ENCODE results near the gene PDGFC. TPM values are rescaled to one million over a fixed set of nuclear protein-coding genes. Genes with fewer than 3 reads are reported as not detected.

PDGFC gene
- total RNA-seq, 1 donor: 145 TPM

GRCh38 chr4:156909010-156909409, 62.6 kb downstream of the PDGFC start:
- H3K4me2 ChIP-seq (ENCODE audit: insufficient read depth, low read length): no peak overlapping the region
- peaks cover 26% of the 10 kb centered on the region for H4K20me1 ChIP-seq (ENCODE audit: insufficient read depth, low read length)
- H3K36me3 ChIP-seq (ENCODE audit: insufficient read depth, low read length): no peaks in the 10 kb centered on the region
- no peaks in the 10 kb centered on the region for H3K27me3 ChIP-seq (ENCODE audit: insufficient read depth, low read length)
- H3K4me1 ChIP-seq (ENCODE audit: insufficient read depth, low read length): peaks cover 13% of the 10 kb centered on the region
- no peak overlapping the region for H3K27ac ChIP-seq (ENCODE audit: low read depth, low read length)
- H3K9me3 ChIP-seq (ENCODE audit: low read depth, low read length): no peaks in the 10 kb centered on the region
- no peak overlapping the region for H2AFZ ChIP-seq (ENCODE audit: low read length)
- H3K4me3 ChIP-seq (ENCODE audit: insufficient read depth, low read length): no peak overlapping the region
- TF ChIP-seq, protein P1, sequence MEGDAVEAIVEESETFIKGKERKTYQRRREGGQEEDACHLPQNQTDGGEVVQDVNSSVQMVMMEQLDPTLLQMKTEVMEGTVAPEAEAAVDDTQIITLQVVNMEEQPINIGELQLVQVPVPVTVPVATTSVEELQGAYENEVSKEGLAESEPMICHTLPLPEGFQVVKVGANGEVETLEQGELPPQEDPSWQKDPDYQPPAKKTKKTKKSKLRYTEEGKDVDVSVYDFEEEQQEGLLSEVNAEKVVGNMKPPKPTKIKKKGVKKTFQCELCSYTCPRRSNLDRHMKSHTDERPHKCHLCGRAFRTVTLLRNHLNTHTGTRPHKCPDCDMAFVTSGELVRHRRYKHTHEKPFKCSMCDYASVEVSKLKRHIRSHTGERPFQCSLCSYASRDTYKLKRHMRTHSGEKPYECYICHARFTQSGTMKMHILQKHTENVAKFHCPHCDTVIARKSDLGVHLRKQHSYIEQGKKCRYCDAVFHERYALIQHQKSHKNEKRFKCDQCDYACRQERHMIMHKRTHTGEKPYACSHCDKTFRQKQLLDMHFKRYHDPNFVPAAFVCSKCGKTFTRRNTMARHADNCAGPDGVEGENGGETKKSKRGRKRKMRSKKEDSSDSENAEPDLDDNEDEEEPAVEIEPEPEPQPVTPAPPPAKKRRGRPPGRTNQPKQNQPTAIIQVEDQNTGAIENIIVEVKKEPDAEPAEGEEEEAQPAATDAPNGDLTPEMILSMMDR (IDR thresholded peaks at IDR 0.05; ENCODE audit: extremely low read depth, low read depth, low read length): no peak
- no peak for DNase-seq (ENCODE audit: insufficient read length, low spot score, missing footprints)
- peaks cover 97% of the 10 kb centered on the region for H3K79me2 ChIP-seq (ENCODE audit: insufficient read depth, low read length)

GRCh38 chr4:156906325-156906724, 65.3 kb downstream of the PDGFC start:
- H3K79me2 ChIP-seq (ENCODE audit: insufficient read depth, low read length): peaks cover 98% of the 10 kb centered on the region
- peak; percentile 45 for DNase-seq (ENCODE audit: insufficient read length, low spot score, missing footprints)
- TF ChIP-seq, protein P1 (IDR thresholded peaks at IDR 0.05; ENCODE audit: extremely low read depth, low read depth, low read length): no peak
- H3K36me3 ChIP-seq (ENCODE audit: insufficient read depth, low read length): no peaks in the 10 kb centered on the region
- no peaks in the 10 kb centered on the region for H3K27me3 ChIP-seq (ENCODE audit: insufficient read depth, low read length)
- H2AFZ ChIP-seq (ENCODE audit: low read length): no peak overlapping the region
- no peak overlapping the region for H3K4me3 ChIP-seq (ENCODE audit: insufficient read depth, low read length)
- no peaks in the 10 kb centered on the region for H3K9me3 ChIP-seq (ENCODE audit: low read depth, low read length)
- H3K4me1 ChIP-seq (ENCODE audit: insufficient read depth, low read length): peaks cover 25% of the 10 kb centered on the region
- H4K20me1 ChIP-seq (ENCODE audit: insufficient read depth, low read length): peaks cover 23% of the 10 kb centered on the region
- no peak overlapping the region for H3K27ac ChIP-seq (ENCODE audit: low read depth, low read length)
- H3K4me2 ChIP-seq (ENCODE audit: insufficient read depth, low read length): no peak overlapping the region

DNA sequence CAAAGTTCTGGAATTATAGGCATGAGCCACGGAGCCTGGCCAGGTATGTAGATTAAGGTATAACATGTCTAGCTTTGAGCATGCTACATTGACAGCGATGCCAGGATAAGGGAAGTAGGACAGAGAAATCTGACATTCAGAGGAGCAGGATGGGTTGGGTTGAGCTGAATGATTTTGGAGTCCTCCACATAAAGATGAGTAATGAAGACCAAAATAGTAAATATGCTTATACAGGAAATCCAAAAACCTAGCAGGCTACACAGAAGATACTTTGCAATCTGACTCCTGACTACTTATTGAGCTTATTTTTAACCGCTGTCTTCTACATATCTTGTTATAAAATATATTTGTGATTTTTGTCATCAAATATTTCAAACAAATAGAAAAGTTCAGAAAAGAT, 69.7 kb downstream of the PDGFC start:
- peak overlapping the region; percentile 48 for H3K4me2 ChIP-seq (ENCODE audit: insufficient read depth, low read length)
- H2AFZ ChIP-seq (ENCODE audit: low read length): no peak overlapping the region
- no peaks in the 10 kb centered on the region for H3K9me3 ChIP-seq (ENCODE audit: low read depth, low read length)
- TF ChIP-seq, protein P1 (IDR thresholded peaks at IDR 0.05; ENCODE audit: extremely low read depth, low read depth, low read length): no peak
- H3K4me1 ChIP-seq (ENCODE audit: insufficient read depth, low read length): peaks cover 17% of the 10 kb centered on the region
- no peak overlapping the region for H3K4me3 ChIP-seq (ENCODE audit: insufficient read depth, low read length)
- H3K79me2 ChIP-seq (ENCODE audit: insufficient read depth, low read length): peaks cover 99% of the 10 kb centered on the region
- peak; percentile 26 for DNase-seq (ENCODE audit: insufficient read length, low spot score, missing footprints)
- H3K27me3 ChIP-seq (ENCODE audit: insufficient read depth, low read length): no peaks in the 10 kb centered on the region
- no peaks in the 10 kb centered on the region for H3K36me3 ChIP-seq (ENCODE audit: insufficient read depth, low read length)
- no peak overlapping the region for H3K27ac ChIP-seq (ENCODE audit: low read depth, low read length)
- H4K20me1 ChIP-seq (ENCODE audit: insufficient read depth, low read length): peaks cover 34% of the 10 kb centered on the region

DNA sequence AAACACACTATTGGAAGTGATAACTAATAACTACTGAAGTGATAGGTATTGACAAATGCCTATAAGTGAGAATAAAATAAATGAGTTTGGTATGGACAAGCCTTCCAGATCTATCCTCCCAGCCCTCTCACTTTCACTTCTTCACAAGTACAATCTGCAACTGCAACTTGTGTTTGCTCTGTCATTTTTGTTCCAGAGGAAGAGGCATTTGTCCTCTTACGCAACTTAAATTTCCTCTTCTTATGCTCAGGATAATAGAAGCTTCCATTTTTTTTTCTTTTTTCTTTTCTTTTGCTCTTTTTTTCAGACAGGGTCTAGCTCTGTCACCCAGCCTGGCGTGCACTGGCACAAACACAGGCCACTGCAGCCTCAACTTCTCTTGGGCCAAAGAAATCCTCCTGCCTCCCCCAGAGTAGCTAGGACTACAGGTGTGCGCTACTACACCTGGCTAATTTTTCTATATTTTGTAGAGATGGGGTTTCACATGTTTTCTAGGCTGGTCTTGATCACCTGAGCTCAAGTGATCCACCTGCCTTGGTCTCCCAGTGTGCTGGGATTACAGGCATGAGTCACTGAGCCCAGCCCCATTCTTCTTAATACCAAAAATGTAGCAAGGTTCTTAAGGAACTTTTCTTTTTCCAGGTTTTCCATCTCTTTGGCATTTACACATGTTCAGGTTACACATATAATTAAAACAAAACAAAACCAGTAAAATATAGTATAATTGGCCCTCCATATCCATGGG, 73.1 kb downstream of the PDGFC start:
- H3K9me3 ChIP-seq (ENCODE audit: low read depth, low read length): no peaks in the 10 kb centered on the region
- no peak overlapping the region for H3K4me2 ChIP-seq (ENCODE audit: insufficient read depth, low read length)
- H3K4me3 ChIP-seq (ENCODE audit: insufficient read depth, low read length): no peak overlapping the region
- H2AFZ ChIP-seq (ENCODE audit: low read length): no peak overlapping the region
- H3K27me3 ChIP-seq (ENCODE audit: insufficient read depth, low read length): no peaks in the 10 kb centered on the region
- H3K27ac ChIP-seq (ENCODE audit: low read depth, low read length): no peak overlapping the region
- no peak for DNase-seq (ENCODE audit: insufficient read length, low spot score, missing footprints)
- H3K36me3 ChIP-seq (ENCODE audit: insufficient read depth, low read length): no peaks in the 10 kb centered on the region
- peaks cover 31% of the 10 kb centered on the region for H4K20me1 ChIP-seq (ENCODE audit: insufficient read depth, low read length)
- TF ChIP-seq, protein P1 (IDR thresholded peaks at IDR 0.05; ENCODE audit: extremely low read depth, low read depth, low read length): no peak
- H3K79me2 ChIP-seq (ENCODE audit: insufficient read depth, low read length): peaks cover 98% of the 10 kb centered on the region
- H3K4me1 ChIP-seq (ENCODE audit: insufficient read depth, low read length): peaks cover 17% of the 10 kb centered on the region
